ENCODE data around the gene ARRB1.
"Not testable (repeated sequence)": the region's sequence is repeated elsewhere in the genome, so short reads cannot be mapped to it uniquely, and the experiment has no call there.

ARRB1 gene

GRCh38 chr11:75351541-75351790 is at the start of gene ARRB1:
ARRB1 (minus strand) TSS chr11:75351661; CDS start chr11:75351607, 54 bp downstream.
- DNase-seq, result peak; percentile 57

DNA sequence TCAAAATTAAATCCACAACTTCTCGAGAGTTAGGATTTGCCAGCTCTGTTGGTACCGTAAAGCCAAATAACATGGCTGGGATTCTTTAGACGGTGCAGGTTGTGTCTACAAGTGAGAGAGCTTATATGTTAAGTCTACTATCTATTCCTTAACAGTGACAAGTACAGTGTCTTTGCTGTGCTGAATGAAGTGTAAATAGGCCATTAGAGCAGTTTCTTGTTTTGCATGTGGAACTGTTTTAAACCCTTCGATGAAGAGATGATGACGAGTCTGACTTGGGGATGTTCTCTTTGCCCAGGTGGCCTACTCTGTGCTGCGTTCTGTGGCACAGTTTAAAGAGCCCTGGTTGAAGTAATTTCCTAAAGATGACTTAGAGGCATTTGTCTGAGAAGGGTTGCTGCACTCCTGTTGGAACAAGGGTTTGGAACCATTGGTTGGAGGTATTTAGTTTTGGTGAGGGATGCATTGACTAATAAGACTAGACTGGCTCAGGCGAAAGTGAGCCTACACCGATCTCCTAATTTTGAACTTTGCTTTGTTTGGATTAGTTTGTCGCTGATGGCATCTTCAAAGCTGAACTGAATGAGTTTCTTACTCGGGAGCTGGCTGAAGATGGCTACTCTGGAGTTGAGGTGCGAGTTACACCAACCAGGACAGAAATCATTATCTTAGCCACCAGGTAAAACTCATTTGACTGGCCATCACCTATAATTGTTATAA is 48.8 kb upstream of the ARRB1 start:
- DNase-seq, result no peak

DNA sequence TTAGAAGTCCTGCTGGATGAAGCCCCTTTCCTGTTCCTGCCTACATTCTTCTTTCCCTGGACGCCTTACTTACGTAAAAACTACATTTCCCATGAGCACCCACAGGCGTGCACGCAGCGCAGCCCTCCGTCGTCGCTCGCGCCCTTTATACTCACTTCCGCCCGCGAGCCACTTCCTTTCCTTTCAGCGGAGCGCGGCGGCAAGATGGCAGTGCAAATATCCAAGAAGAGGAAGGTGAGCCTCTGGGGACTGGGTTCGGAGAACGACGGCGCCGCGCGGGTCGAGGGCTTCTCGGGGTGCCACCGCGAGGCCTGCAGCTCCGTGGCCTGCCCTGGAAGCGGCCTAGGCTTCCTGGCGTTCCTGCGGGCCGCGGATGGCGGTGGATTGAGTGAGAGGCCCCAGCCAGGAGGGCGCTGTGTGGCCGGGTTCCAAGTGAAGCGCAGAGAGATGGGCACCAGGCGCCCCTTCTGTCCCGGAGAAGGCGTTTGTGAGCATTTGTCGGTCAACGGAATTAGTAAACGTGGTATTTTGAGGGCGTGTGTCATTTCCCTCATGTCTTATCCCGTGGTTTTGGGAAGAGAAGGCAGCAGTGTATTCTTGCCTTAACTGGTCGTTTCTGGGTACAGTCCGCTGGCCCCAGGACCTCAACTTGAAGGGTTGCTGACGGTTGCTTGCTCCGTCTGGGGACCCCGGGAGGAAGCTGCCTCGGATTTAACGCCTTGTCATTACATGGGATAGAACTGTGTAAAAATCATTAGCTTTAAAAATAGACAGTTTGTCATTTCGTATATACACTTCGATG is 48.1 kb upstream of the ARRB1 start, which contains the start of gene RPS3:
Gene RPS3, plus strand, starts transcription at position 175 of the 802 bp plus-strand sequence. Its CDS starts 30 bp downstream, at position 205.
- peak; percentile 92 for DNase-seq

GRCh38 chr11:75398906-75399305 is 47.4 kb upstream of the ARRB1 start:
- no peak for DNase-seq

DNA sequence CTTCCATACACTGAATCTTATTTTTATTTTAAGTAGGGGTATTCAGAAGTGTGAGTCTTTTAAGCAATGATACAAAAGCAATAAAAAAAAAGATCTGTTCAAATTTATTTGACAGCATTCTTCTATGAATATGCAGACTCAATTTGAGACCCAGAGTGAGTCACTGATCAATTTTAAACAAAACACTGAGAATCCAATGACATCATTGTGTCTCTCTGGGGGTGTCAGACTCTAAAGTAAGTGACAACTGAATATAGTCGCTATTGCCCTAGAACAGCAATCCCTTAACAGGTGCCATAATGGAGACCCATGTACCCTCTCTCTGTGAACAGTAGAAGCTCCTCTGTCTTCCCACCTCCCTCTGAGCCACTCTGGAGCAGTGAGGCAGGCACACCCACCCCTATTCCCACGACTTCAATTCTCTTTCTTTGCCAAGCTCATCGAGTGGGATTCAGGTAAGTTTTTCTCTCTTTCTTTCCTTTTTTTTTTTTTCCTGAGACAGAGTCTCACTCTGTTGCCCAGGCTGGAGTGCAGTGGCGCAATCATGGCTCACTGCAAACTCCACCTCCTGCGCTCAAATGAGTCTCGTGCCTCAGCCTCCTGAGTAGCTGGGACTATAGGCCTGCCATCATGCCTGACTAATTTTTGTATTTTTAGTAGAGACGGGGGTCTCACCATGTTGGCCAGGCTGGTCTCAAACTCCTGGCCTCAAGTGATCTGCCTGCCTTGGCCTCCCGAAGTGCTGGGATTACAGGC is 42.8 kb upstream of the ARRB1 start:
- no peak for DNase-seq

DNA sequence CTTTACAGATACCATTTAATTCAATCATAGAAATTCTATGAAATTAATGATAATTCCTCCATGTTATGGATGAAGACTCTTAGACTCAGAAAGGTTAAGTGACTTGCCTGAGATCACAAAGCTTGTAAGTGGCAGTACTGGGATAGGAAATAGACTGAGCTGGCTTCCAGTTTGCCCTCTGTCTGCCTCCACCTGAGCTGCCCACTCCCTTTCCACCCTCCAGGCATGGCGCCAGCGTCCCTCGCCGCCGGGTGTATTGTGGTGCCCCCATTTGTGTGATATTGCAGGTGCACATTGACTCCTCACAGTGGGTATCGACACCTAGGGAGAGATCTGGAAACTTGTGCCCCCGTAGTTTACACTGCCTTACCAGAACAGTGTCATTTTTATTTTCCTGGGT is 38.5 kb upstream of the ARRB1 start:
- DNase-seq, result no peak

DNA sequence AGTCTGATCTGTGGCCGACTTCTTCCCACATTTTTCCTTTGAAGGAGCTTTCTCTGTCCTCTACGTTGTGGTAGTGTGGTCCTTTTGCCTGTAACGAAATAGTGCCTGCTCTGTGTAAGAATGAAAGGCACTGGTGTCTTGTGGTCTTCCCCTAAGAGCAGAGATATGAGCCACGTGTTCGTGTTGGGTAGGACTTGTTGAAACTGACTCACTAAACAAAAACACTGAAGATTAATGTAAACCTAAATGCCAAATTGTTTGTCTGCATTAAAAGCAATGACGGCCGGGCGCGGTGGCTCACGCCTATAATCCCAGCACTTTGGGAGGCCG is 37.8 kb upstream of the ARRB1 start:
- no peak for DNase-seq

- peak; percentile 96 for DNase-seq
Measured at GRCh38 chr11:75388386-75389275, 37.2 kb upstream of the ARRB1 start.

- DNase-seq, result no peak
Measured at GRCh38 chr11:75387736-75388294, 36.4 kb upstream of the ARRB1 start.

- no peak for DNase-seq
Measured at GRCh38 chr11:75386942-75387630, 35.6 kb upstream of the ARRB1 start.

DNA sequence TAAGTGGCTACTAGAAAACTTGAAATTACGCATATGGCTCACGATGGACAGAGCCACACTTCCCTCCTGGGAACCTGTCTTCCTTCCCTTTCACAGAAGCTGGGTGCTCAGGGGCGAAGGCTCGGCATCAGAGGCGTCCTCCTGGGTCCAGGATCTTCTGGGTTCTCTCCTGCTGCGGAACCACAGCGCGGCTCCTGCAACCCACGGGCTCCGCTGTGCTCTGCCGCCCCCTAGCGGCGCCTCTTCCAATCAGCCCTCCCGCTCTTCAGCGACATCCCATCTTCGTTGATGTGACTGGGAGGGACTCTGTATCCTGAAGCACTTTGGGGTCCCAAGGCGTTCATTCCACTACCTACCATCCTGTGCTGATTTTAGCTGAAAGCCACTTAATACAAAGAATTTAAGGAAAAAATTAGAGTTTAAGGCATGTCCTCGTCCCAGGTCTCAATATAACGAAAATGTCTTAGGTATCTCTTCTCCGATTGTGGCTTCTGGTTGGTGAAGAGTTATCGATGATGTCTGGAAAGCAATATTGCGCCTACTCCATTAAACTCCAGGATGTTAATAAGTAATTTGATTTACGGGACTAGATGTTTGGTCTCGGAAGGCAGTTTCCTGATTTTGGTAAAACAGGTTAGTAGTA is 33.1 kb upstream of the ARRB1 start:
- peak; percentile 65 for DNase-seq

DNA sequence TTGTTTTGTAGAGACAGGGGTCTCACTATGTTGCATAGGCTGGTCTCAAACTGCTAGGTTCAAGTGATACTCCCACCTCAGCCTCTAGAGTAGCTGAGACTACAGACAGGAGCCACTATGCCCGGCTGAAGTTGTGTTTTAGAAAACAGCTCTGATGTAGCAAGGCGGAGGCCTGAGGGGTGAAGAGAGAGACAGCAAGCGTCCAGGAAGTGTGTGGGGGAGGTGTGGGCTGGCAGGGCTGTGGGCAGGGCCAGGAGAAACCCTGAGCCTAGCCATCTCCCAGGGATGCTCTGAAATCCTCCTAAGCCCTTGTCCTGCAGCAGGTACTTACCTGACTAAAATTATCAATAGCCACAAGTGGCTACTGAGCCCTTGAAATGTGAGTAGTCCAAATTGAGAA is 31.8 kb upstream of the ARRB1 start:
- DNase-seq, result no peak

DNA sequence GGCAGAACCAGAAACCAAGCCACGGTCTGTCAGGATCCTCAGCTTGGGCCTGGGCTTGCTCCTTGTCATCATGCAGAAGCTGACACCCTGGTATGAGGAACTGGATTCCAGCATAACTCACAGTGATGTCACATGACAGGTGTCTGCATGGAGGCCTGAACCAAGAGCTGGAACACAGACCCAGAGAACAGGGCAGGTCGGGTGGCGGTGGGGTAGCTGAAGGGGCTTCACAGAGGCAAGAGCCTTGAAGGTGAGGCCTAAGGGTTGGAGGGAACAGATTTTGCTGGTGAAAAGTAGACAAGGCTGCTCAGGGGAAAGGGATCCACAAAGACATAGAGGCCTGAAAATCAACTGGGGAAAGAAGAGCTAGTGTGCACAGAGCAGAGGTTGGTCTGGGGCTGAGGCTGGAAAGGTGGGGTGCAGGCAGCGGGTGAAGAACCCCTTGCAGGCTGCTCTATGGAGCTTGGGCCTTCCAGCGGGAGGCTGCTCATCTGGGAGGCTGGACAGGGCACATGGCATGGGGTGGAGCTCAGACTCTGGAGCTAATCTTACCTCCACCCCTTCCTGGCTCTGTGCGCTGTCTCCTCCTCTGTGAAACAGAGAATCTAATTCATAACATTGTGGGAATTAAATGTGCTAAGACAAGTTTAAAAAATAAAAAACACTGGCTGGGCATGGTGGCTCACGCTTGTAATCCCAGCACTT is 29.4 kb upstream of the ARRB1 start:
- DNase-seq, result no peak

GRCh38 chr11:75380245-75380644 is 28.8 kb upstream of the ARRB1 start:
- no peak for DNase-seq

GRCh38 chr11:75378776-75379175 is 27.3 kb upstream of the ARRB1 start:
- not testable (repeated sequence) for DNase-seq

DNA sequence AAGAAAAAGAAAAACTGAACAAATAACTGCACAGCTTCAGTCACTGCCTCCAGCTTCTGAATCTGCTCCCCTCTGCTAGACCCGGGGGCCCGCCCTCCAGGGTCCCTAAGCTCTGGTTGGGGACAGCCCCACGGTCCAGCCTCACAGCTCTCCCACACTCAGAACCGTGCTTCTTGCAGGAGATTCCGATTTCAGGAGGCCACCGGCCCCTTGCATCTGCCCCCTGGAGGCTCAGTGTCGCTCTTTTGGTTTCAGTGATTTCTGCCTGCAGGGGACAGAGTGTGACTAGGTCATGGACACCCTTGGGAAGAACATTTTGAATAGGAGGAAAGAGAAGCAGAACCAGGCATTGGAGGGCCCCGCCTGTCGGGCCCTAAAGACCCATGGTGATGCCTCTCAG is 24.7 kb upstream of the ARRB1 start:
- no peak for DNase-seq

- DNase-seq, result no peak
Measured at GRCh38 chr11:75375626-75376025, 24.2 kb upstream of the ARRB1 start.

DNA sequence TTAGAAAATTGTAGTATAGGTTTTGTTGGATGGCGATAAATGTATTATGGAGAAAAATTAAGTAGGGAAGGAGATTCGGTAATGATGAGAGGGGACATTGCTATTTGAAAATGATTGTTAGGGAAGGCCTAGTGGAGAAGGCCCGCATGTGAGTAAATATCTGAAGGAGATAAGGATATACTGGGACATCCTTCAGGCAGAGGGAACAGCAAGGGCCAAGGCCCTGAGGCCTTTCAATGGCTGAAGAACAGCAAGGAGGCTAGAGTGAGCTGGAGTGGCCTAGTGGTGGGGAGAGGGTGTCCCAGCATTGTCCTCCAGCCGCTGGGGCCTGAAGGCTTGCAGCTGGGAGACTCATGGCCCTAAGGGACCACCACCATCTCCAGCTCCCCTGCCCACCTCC is 23.2 kb upstream of the ARRB1 start:
- no peak for DNase-seq

DNA sequence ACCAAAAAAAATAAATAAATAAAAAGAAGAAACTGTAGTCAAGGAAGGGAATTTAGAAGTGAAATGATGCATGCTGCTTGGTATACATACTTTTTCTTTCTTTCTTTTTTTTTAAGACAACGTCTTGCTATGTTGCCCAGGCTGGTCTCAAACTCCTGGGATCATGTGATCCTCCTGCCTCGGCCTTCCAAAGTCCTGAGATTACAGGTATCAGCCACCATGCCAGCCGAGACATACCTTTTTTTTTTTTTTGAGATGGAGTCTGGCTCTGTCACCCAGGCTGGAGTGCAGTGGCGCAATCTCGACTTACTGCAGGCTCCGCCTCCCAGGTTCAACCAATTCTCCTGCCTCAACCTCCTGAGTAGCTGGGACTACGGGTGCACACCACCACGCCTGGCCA is 21.7 kb upstream of the ARRB1 start:
- no peak for DNase-seq

GRCh38 chr11:75371949-75372876 is 20.8 kb upstream of the ARRB1 start:
- peak; percentile 49 for DNase-seq

All from NCI-H146 (cell line).